DMS114 treated with DMSO at 0.1 percent for 48 hours (cell line): ENCODE data around the gene CEP68.
A peak's percentile ranks its signal among the peaks of the same experiment; 100 is the strongest.
"Not testable (repeated sequence)": the region's sequence is repeated elsewhere in the genome, so short reads cannot be mapped to it uniquely, and the experiment has no call there.

Experiments
- DNase-seq: peaks from one replicate; lab custom pipeline; 2025; ENCODE audit not compliant: unreplicated experiment; lab: John Stamatoyannopoulos, UW

Gene CEP68

DNA sequence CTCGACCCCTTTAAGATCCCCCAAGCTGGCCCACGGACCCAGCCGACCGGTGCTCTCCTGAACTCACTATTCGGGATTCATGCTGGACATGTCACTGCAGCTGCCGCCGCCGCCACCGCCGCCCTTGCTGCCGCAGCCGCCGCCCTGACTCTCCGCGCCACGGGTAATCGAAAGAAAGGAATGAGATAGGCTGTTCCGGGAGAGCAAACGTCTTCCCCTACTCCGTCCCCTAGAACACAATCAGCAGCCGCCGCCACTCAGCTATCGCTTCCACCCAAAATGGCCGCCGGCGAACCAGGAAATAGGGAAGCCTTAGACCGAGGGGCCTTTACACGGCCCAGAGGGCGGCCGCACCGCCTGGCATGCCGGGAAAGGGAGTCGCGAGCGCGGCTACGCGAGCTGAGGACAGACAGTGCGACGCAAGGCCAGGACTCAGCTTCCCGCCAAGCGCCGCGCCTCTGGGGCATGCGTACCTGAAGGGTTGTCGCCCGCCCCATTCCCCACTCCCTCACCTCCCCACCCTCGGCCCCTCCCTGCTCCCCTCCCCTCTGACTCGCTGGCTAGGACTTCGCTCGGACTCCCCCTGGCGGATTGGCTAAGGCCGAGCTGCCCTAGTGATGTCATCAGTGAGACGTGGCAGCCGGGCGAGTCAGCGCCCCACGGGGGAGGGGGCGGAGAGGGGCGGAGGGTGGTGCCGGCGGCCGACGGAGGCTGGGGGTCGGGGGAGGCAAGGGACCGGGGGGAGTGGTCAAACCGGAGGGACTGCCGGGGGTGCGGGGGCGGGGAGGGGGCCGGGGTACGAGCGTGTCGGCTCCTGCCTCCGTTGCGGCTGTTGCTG, 73.8 kb downstream of the CEP68 start, which contains the start of gene RAB1A:
Gene RAB1A (minus strand): TSS at position 281 of the 838 bp plus-strand sequence. CDS start 191 bp downstream, at position 90.
- DNase-seq: peak; percentile 94

DNA sequence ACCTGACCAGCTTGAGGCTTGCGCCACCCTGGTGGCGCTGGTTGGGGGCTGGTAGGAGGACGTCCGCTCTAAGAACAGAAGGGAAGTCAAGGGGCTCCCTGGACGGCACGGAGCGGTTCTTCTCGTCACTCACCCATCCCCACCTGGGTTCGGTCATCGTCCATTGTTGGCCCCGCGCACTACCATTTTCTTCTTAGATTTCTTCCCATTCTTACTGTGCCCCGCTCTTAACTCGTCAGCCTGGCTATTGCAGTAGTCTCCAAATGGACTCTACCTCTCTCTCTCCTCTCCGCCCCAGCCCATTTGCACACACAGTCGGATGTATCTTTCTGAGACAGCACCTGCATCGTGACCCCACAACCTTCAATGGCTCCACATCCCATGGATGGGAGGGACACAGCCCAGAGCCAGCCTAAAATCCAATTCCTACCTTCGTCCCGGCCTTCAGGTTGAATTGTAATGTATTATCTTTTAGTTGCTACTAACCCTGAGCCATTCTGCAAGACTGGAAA, 74.5 kb downstream of the CEP68 start:
- peak; percentile 61 for DNase-seq

DNA sequence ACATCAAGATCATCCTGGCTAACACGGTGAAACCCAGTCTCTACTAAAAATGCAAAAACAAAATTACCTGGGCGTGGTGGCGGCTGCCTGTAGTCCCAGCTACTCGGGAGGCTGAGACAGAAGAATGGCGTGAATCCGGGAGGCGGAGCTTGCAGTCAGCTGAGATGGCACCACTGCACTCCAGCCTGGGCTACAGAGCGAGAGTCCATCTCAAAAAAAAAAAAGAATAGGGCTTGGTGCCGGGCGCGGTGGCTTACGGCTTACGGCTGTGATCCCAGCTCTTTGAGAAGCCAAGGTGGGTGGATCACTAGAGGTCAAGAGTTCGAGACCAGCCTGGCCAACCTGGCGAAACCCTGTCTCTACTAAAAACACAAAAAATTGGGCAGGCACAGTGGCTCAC, 76.7 kb downstream of the CEP68 start:
- not testable (repeated sequence) for DNase-seq

DNA sequence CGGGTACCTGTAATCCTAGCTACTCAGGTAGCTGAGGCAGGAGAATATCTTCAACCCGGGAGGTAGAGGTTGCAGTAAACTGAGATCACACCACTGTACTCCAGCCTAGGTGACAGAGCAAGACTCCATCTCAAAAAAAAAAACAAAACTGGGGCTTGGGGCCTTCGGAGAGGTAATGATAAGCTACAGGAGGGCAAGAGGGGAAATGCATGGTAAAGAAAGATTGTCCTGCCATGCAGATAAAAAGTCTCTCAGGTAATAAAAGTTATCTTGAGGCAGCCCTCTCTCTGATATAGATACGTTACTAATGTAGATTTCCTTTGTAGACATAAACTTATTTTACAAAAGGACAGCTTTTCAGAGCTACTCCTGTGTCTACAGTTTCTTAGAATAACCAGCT, 77.4 kb downstream of the CEP68 start:
- no peak for DNase-seq

DNA sequence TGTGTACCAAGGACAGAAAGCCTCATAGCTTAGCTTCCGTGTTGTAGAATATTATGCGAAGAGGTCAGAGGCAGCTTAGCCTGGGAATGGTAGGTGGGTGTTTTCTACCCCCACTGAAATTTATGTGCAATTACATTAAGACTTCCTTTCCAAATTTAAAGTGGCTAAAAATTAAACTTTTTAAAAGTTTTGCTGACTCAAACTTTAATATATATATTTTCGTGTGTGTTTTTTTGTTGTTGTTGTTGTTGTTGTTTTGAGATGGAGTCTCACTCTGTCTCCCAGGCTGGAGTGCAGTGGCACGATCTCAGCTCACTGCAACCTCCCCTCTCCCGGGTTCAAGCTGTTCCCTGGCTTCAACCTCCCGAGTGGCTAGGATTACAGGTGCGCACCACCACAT, 77.9 kb downstream of the CEP68 start:
- DNase-seq: no peak

DNA sequence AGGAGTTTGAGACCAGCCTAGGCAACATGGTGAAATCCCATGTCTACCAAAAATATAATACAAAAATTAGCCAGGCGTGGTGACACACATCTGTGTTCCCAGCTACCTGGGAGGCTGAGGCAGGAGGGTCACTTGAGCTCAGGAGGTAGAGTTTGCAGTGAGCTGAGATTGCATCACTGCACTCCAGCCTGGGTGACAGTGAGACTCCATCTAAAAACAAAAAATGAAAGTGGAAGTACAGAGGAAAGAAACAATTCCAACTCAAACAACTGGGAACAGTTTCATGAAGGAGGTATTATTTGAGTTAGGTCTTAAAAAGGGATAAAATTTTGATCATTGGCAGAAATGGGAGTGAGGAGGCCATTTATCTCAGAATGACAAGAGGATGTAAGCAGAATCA, 80.0 kb downstream of the CEP68 start:
- no peak for DNase-seq
